HG02571 (cell line): Measurements from ENCODE around the gene ZNF384.

Experiments used
- ATAC-seq: cut with Tn5 transposase; IDR thresholded peaks from one replicate; pipeline ENCODE4 v1.9.1; 2021; ENCODE audit warnings: mild to moderate bottlenecking, moderate library complexity; ENCODE audit not compliant: unreplicated experiment

The ZNF384 gene

GRCh38 chr12:6662906-6663742 is 26.1 kb downstream of the ZNF384 start, which contains the start of gene ING4:
ING4 (minus strand) TSS chr12:6663119; CDS start chr12:6663101, 18 bp downstream.
- peak; percentile 99 for ATAC-seq

GRCh38 chr12:6662602-6662905 is 26.6 kb downstream of the ZNF384 start:
- ATAC-seq, result peak; percentile 14

GRCh38 chr12:6653987-6654386 is 35.2 kb downstream of the ZNF384 start:
- ATAC-seq, result no peak

GRCh38 chr12:6653342-6653741 is 35.8 kb downstream of the ZNF384 start:
- no peak for ATAC-seq

- no peak for ATAC-seq
Observed at GRCh38 chr12:6652391-6652790, 36.8 kb downstream of the ZNF384 start.

GRCh38 chr12:6650832-6651231 is 38.3 kb downstream of the ZNF384 start:
- ATAC-seq, result no peak

- ATAC-seq, result no peak
Observed at GRCh38 chr12:6647083-6647604, 42.0 kb downstream of the ZNF384 start, which contains the start of gene ACRBP. ACRBP (minus strand) TSS chr12:6647432; CDS start chr12:6647366, 66 bp downstream.

- ATAC-seq, result no peak
Observed at GRCh38 chr12:6646276-6647082, 42.7 kb downstream of the ZNF384 start.

- ATAC-seq, result no peak
Observed at GRCh38 chr12:6644903-6645302, 44.3 kb downstream of the ZNF384 start.

GRCh38 chr12:6644257-6644596 is 44.9 kb downstream of the ZNF384 start:
- ATAC-seq, result no peak

GRCh38 chr12:6643569-6644256 is 45.5 kb downstream of the ZNF384 start:
- no peak for ATAC-seq

GRCh38 chr12:6641131-6641530 is 48.0 kb downstream of the ZNF384 start:
- ATAC-seq, result no peak

GRCh38 chr12:6640497-6640896 is 48.7 kb downstream of the ZNF384 start:
- no peak for ATAC-seq

- ATAC-seq, result no peak
Observed at GRCh38 chr12:6639151-6639801, 49.9 kb downstream of the ZNF384 start.

GRCh38 chr12:6638305-6638704 is 50.9 kb downstream of the ZNF384 start:
- no peak for ATAC-seq

GRCh38 chr12:6635856-6636531 is 53.2 kb downstream of the ZNF384 start, which contains the start of gene LPAR5:
LPAR5 (minus strand) TSS chr12:6635959; CDS start chr12:6621248, 14,711 bp downstream.
- ATAC-seq, result no peak

- no peak for ATAC-seq
Observed at GRCh38 chr12:6635375-6635855, 53.8 kb downstream of the ZNF384 start.

- peak; percentile 53 for ATAC-seq
Observed at GRCh38 chr12:6632026-6632983, 56.9 kb downstream of the ZNF384 start.

GRCh38 chr12:6631549-6631961 is 57.6 kb downstream of the ZNF384 start:
- no peak for ATAC-seq
